Measurements from ENCODE around the gene DNAH17. TPM values are rescaled to one million over a fixed set of nuclear protein-coding genes. Genes with fewer than 3 reads are reported as not detected.

Gene DNAH17
- total RNA-seq, 1 experiment from 2014 or later, result not detected

- Histone ChIP-seq H3K4me1 (replicated peaks) (no peaks in the 10 kb centered on the region), H3K9me3 (replicated peaks) (peaks cover 4% of the 10 kb centered on the region; the same call in 1 of the 2 replicates), H3K36me3 (no peaks in the 10 kb centered on the region), H3K27ac (no peak overlapping the region), H3K4me3 (no peak overlapping the region), H3K27me3 (replicated peaks) (0 out of 2 replicates have a peak, but pooled peaks cover 3% of the 10 kb centered on the region)
- DNase-seq (ENCODE audit: low read depth in 1 of 2, low spot score in 2 of 2), result no peak
Measured at GRCh38 chr17:78559749-78560368, 17.3 kb downstream of the DNAH17 start.

- Histone ChIP-seq H3K36me3 (no peaks in the 10 kb centered on the region), H3K27ac (no peak overlapping the region), H3K9me3 (replicated peaks) (peaks cover 4% of the 10 kb centered on the region; the same call in 1 of the 2 replicates), H3K4me1 (replicated peaks) (no peaks in the 10 kb centered on the region), H3K4me3 (no peak overlapping the region), H3K27me3 (replicated peaks) (no peaks in the 10 kb centered on the region)
- DNase-seq (ENCODE audit: low read depth in 1 of 2, low spot score in 2 of 2), result no peak
Measured at GRCh38 chr17:78558989-78559388, 18.2 kb downstream of the DNAH17 start.

- Histone ChIP-seq H3K4me1 (replicated peaks) (no peaks in the 10 kb centered on the region), H3K27me3 (replicated peaks) (no peaks in the 10 kb centered on the region), H3K9me3 (replicated peaks) (peaks cover 4% of the 10 kb centered on the region; the same call in 1 of the 2 replicates), H3K4me3 (no peak overlapping the region), H3K27ac (no peak overlapping the region), H3K36me3 (no peaks in the 10 kb centered on the region)
- DNase-seq (ENCODE audit: low read depth in 1 of 2, low spot score in 2 of 2), result no peak
Measured at GRCh38 chr17:78558181-78558850, 18.9 kb downstream of the DNAH17 start.

GRCh38 chr17:78557598-78558039 is 19.6 kb downstream of the DNAH17 start:
- H3K4me3 ChIP-seq, result no peak overlapping the region
- no peaks in the 10 kb centered on the region for H3K36me3 ChIP-seq
- H3K9me3 ChIP-seq (replicated peaks), result peaks cover 4% of the 10 kb centered on the region; the same call in 1 of the 2 replicates
- H3K4me1 ChIP-seq (replicated peaks), result no peaks in the 10 kb centered on the region
- no peak overlapping the region for H3K27ac ChIP-seq
- H3K27me3 ChIP-seq (replicated peaks), result no peaks in the 10 kb centered on the region
- no peak for DNase-seq (ENCODE audit: low read depth in 1 of 2, low spot score in 2 of 2)

- Histone ChIP-seq H3K4me1 (replicated peaks) (no peaks in the 10 kb centered on the region), H3K9me3 (replicated peaks) (peaks cover 4% of the 10 kb centered on the region; the same call in 1 of the 2 replicates), H3K4me3 (no peak overlapping the region), H3K27me3 (replicated peaks) (no peaks in the 10 kb centered on the region), H3K27ac (no peak overlapping the region), H3K36me3 (no peaks in the 10 kb centered on the region)
- DNase-seq (ENCODE audit: low read depth in 1 of 2, low spot score in 2 of 2), result no peak
Measured at GRCh38 chr17:78556812-78557211, 20.4 kb downstream of the DNAH17 start.

GRCh38 chr17:78555746-78556401 is 21.3 kb downstream of the DNAH17 start:
- Histone ChIP-seq H3K27ac (no peak overlapping the region), H3K27me3 (replicated peaks) (no peaks in the 10 kb centered on the region), H3K4me1 (replicated peaks) (no peaks in the 10 kb centered on the region), H3K9me3 (replicated peaks) (peaks cover 4% of the 10 kb centered on the region; the same call in 1 of the 2 replicates), H3K4me3 (no peak overlapping the region), H3K36me3 (no peaks in the 10 kb centered on the region)
- DNase-seq (ENCODE audit: low read depth in 1 of 2, low spot score in 2 of 2), result no peak

- no peaks in the 10 kb centered on the region; the same call in 1 of the 2 replicates for H3K27me3 ChIP-seq (replicated peaks)
- no peak overlapping the region for H3K27ac ChIP-seq
- DNase-seq (ENCODE audit: low read depth in 1 of 2, low spot score in 2 of 2), result no peak
- H3K4me3 ChIP-seq, result no peak overlapping the region
- H3K9me3 ChIP-seq (replicated peaks), result 0 out of 2 replicates have a peak, but pooled peaks cover 8% of the 10 kb centered on the region
- no peaks in the 10 kb centered on the region for H3K4me1 ChIP-seq (replicated peaks)
- H3K36me3 ChIP-seq, result no peaks in the 10 kb centered on the region
Measured at GRCh38 chr17:78550464-78550863, 26.7 kb downstream of the DNAH17 start.

- no peaks in the 10 kb centered on the region; the same call in 1 of the 2 replicates for H3K27me3 ChIP-seq (replicated peaks)
- no peaks in the 10 kb centered on the region for H3K36me3 ChIP-seq
- H3K4me1 ChIP-seq (replicated peaks), result no peaks in the 10 kb centered on the region
- DNase-seq (ENCODE audit: low read depth in 1 of 2, low spot score in 2 of 2), result no peak
- peaks cover 8% of the 10 kb centered on the region; the same call in 1 of the 2 replicates for H3K9me3 ChIP-seq (replicated peaks)
- H3K27ac ChIP-seq, result no peak overlapping the region
- no peak overlapping the region for H3K4me3 ChIP-seq
Measured at GRCh38 chr17:78548725-78549124, 28.5 kb downstream of the DNAH17 start.

- Histone ChIP-seq H3K4me1 (replicated peaks) (no peaks in the 10 kb centered on the region), H3K27ac (no peak overlapping the region), H3K4me3 (no peak overlapping the region), H3K27me3 (replicated peaks) (no peaks in the 10 kb centered on the region; the same call in 1 of the 2 replicates), H3K9me3 (replicated peaks) (peaks cover 8% of the 10 kb centered on the region; the same call in 1 of the 2 replicates), H3K36me3 (no peaks in the 10 kb centered on the region)
- DNase-seq (ENCODE audit: low read depth in 1 of 2, low spot score in 2 of 2), result no peak
Measured at GRCh38 chr17:78547035-78547434, 30.2 kb downstream of the DNAH17 start.

- no peak for DNase-seq (ENCODE audit: low read depth in 1 of 2, low spot score in 2 of 2)
- peaks cover 8% of the 10 kb centered on the region; the same call in 1 of the 2 replicates for H3K9me3 ChIP-seq (replicated peaks)
- no peaks in the 10 kb centered on the region for H3K36me3 ChIP-seq
- H3K27ac ChIP-seq, result no peak overlapping the region
- no peaks in the 10 kb centered on the region; the same call in 1 of the 2 replicates for H3K27me3 ChIP-seq (replicated peaks)
- no peaks in the 10 kb centered on the region for H3K4me1 ChIP-seq (replicated peaks)
- H3K4me3 ChIP-seq, result no peak overlapping the region
Measured at GRCh38 chr17:78546476-78546875, 30.7 kb downstream of the DNAH17 start.

GRCh38 chr17:78544881-78545755 is 32.1 kb downstream of the DNAH17 start:
- no peak overlapping the region for H3K4me3 ChIP-seq
- DNase-seq (ENCODE audit: low read depth in 1 of 2, low spot score in 2 of 2), result no peak
- no peaks in the 10 kb centered on the region for H3K4me1 ChIP-seq (replicated peaks)
- H3K27ac ChIP-seq, result no peak overlapping the region
- peaks cover 8% of the 10 kb centered on the region; the same call in 1 of the 2 replicates for H3K9me3 ChIP-seq (replicated peaks)
- no peaks in the 10 kb centered on the region for H3K36me3 ChIP-seq
- no peaks in the 10 kb centered on the region; the same call in 1 of the 2 replicates for H3K27me3 ChIP-seq (replicated peaks)

- no peak overlapping the region for H3K27ac ChIP-seq
- H3K4me3 ChIP-seq, result no peak overlapping the region
- no peaks in the 10 kb centered on the region for H3K4me1 ChIP-seq (replicated peaks)
- no peaks in the 10 kb centered on the region for H3K36me3 ChIP-seq
- H3K9me3 ChIP-seq (replicated peaks), result no peaks in the 10 kb centered on the region; the same call in 1 of the 2 replicates
- no peaks in the 10 kb centered on the region for H3K27me3 ChIP-seq (replicated peaks)
- DNase-seq (ENCODE audit: low read depth in 1 of 2, low spot score in 2 of 2), result no peak
Measured at GRCh38 chr17:78541488-78542206, 35.5 kb downstream of the DNAH17 start.
